K562 (cell line): ENCODE results near the gene BTBD18. TPM values are rescaled to one million over a fixed set of nuclear protein-coding genes. Genes with fewer than 3 reads are reported as not detected.

Experiments used
- ATAC-seq: fragments of 200-7000 bp; cut with Tn5 transposase; 3 replicates; pipeline ENCODE4 v1.9.1; 2020; ENCODE audit warnings: moderate library complexity
- BruUV-seq: library from RNA; stranded (reverse); fragments of 400-500 nt; replicated peaks from 2 replicates; lab custom pipeline; 2021; lab: Mats Ljungman, UMichigan
- CTCF ChIA-PET: fragments of 300-600 bp; formaldehyde crosslinking; extraction: SDS; loops from one replicate; lab custom pipeline; 2021; ENCODE audit warnings: low intra/inter-chr PET ratio; lab: Yijun Ruan, JAX
- POLR2A ChIA-PET: fragments of 300-600, 350-650 bp; sonication (Branson Sonifier 250); formaldehyde crosslinking; extraction: SDS; loops from one replicate; lab custom pipeline; 2021; ENCODE audit warnings: antibody characterized with exemption, inconsistent platforms; lab: Yijun Ruan, JAX
- DNase-seq, 4 experiments: peaks; one replicate each; pipeline versions ENCODE4 v3.0.0 to v3.0.0-alpha.2; 2011 to 2018; ENCODE audit warnings: low spot score in 3 of 4, mixed read lengths in 3 of 4; ENCODE audit errors: extremely low read depth in 1 of 4
- FAIRE-seq: peaks from 2 replicates; lab custom pipeline; 2011; peaks lifted over from hg19 to GRCh38; lab: Jason Lieb, UNC
- H2AFZ ChIP-seq: 2 replicates; pipeline ENCODE4 v1.6.0; 2011; ENCODE audit warnings: low read depth, low read length, control low read depth, inconsistent platforms
- H3K27ac ChIP-seq: fragments of 200-600 bp; 3 replicates; pipeline ENCODE4 v1.8.0; 2011; ENCODE audit warnings: low read depth, mild to moderate bottlenecking, control low read depth, inconsistent platforms, low read length, moderate library complexity, mixed read lengths; ENCODE audit errors: extremely low read depth
- H3K27me3 ChIP-seq, 2 experiments: fragments of 300-600 bp in 1 of 2; 2 replicates in 1 of 2; 3 replicates in 1 of 2; pipeline versions ENCODE4 v1.6.0 to v1.8.0; 2011; ENCODE audit warnings: inconsistent platforms in 2 of 2, low read length in 2 of 2, mild to moderate bottlenecking in 1 of 2, mixed read lengths in 1 of 2, moderate library complexity in 1 of 2; ENCODE audit not compliant: control insufficient read depth in 2 of 2, insufficient read depth in 2 of 2
- H3K36me3 ChIP-seq: fragments of 300-600 bp; 3 replicates; pipeline ENCODE4 v1.8.0; 2011; ENCODE audit warnings: mild to moderate bottlenecking, low read length, inconsistent platforms; ENCODE audit not compliant: control insufficient read depth, insufficient read depth
- H3K4me1 ChIP-seq, 2 experiments: fragments of 200-600 bp in 1 of 2; replicated peaks in 1 of 2; 2 replicates in 1 of 2; 3 replicates in 1 of 2; pipeline versions ENCODE4 v1.5.1 to v1.8.0; 2011; ENCODE audit warnings: inconsistent platforms in 2 of 2, low read length in 2 of 2, mild to moderate bottlenecking in 1 of 2, mixed read lengths in 1 of 2, moderate library complexity in 1 of 2; ENCODE audit not compliant: control insufficient read depth in 2 of 2, insufficient read depth in 2 of 2
- H3K4me2 ChIP-seq: 2 replicates; pipeline ENCODE4 v1.6.1; 2011; ENCODE audit warnings: low read length, control low read depth, inconsistent platforms, mixed read lengths; ENCODE audit not compliant: insufficient read depth
- H3K4me3 ChIP-seq: fragments of 200-600 bp; sonication (generic), shearing (Covaris generic); 2 replicates; pipeline ENCODE4 v1.5.1; 2016; ENCODE audit warnings: control low read depth, inconsistent platforms
- H3K79me2 ChIP-seq: fragments of 200-600 bp; 3 replicates; pipeline ENCODE4 v1.8.0; 2011; ENCODE audit warnings: low read length, inconsistent platforms; ENCODE audit not compliant: control insufficient read depth, insufficient read depth
- H3K9ac ChIP-seq, 2 experiments: 2 replicates each; pipeline versions ENCODE4 v1.6.0 to v1.6.1; 2011; ENCODE audit warnings: low read depth in 2 of 2, low read length in 2 of 2, control low read depth in 1 of 2, inconsistent platforms in 1 of 2, mild to moderate bottlenecking in 1 of 2, mixed read lengths in 1 of 2; ENCODE audit not compliant: insufficient read depth in 1 of 2
- H3K9me1 ChIP-seq: one replicate; pipeline ENCODE4 v1.6.0; 2011; ENCODE audit warnings: inconsistent platforms, mild to moderate bottlenecking, low read length, moderate library complexity; ENCODE audit not compliant: control insufficient read depth, insufficient read depth
- H3K9me3 ChIP-seq: replicated peaks from 2 replicates; pipeline ENCODE4 v1.5.1; 2011; ENCODE audit warnings: low read depth, low read length, inconsistent platforms; ENCODE audit not compliant: control insufficient read depth, insufficient read depth
- H4K20me1 ChIP-seq: replicated peaks from 2 replicates; pipeline ENCODE4 v1.6.1; 2011; ENCODE audit warnings: low read length, inconsistent platforms, mixed read lengths; ENCODE audit not compliant: control insufficient read depth, insufficient read depth
- KLF1 ChIP-seq: fragments of 450-650 bp; IDR thresholded peaks from 2 replicates; pipeline ENCODE4 v1.6.1; 2016; ENCODE audit warnings: missing genetic modification characterization, missing compliant biosample characterization
- NR4A1 ChIP-seq, 2 experiments: fragments of 250-450 bp in 1 of 2; fragments of 450-650 bp in 1 of 2; sonication (Bioruptor Pico) in 1 of 2; IDR thresholded peaks; 2 replicates each; pipeline versions ENCODE4 v1.4.0 to v1.6.1; 2016 to 2020; ENCODE audit warnings: mild to moderate bottlenecking in 2 of 2, missing compliant biosample characterization in 1 of 2, missing genetic modification characterization in 1 of 2, moderate library complexity in 1 of 2
- WGBS: fragments of 100-300 bp; shearing (Covaris generic); methylation state at CpG from one replicate; pipeline ENCODE4 v1.1.6; 2016; ENCODE audit warnings: low coverage, mixed read lengths; ENCODE audit not compliant: insufficient coverage; ENCODE audit errors: missing lambda C conversion rate; 5-methylcytosine and 5-hydroxymethylcytosine counted together
- in situ Hi-C: fragments of 300-500 bp; cut with MboI; formaldehyde crosslinking; loops from 4 replicates; pipeline ENCODE4 v1.15.0; 2018; ENCODE audit warnings: inconsistent platforms, mixed read lengths
- intact Hi-C: fragments of 100-400 bp; cut with micrococcal nuclease; formaldehyde crosslinking; loops from 2 replicates; pipeline ENCODE4 v1.14.2; 2022
- polyA plus RNA-seq, 8 experiments: library from polyadenylated mRNA; depleted of rRNA in 4 of 8; stranded (reverse) in 5 of 8; unstranded in 3 of 8; fragments of >200 nt; fragmentation: Nextera tagmentation in 2 of 8; fragmentation: Illumina TruSeq in 1 of 8; extraction: Ambion mirVana in 2 of 8; extraction: Trizol in 1 of 8; gene quantifications; 2 replicates each; pipeline versions ENCODE4 v1.2.1 to v1.2.3, GENCODE V29; 2011 to 2014; ENCODE audit warnings: inconsistent platforms in 1 of 8, missing spikeins in 1 of 8
- total RNA-seq, 7 experiments: library from RNA; depleted of rRNA in 6 of 7; stranded (reverse); fragments of >200 nt in 6 of 7; fragmentation: Illumina TruSeq in 2 of 7; extraction: Trizol in 2 of 7; gene quantifications; 2 replicates each; pipeline versions ENCODE4 v1.2.1 to v1.2.3, GENCODE V29; 2011 to 2021; ENCODE audit warnings: low replicate concordance in 1 of 7
- TF ChIP-seq, protein P1 (sequence below), 3 experiments: IDR thresholded peaks in 2 of 3; conservative IDR thresholded peaks in 1 of 3; 2 replicates each; pipeline ENCODE4 v1.5.1; 2011 to 2012; ENCODE audit warnings: low read length in 3 of 3, mild to moderate bottlenecking in 3 of 3, control low read depth in 2 of 3, improper control_type of control experiment in 1 of 3, inconsistent platforms in 1 of 3, low read depth in 1 of 3, mixed read lengths in 1 of 3, moderate library complexity in 1 of 3; ENCODE audit not compliant: insufficient read depth in 2 of 3

Gene BTBD18
- total and polyA plus RNA-seq, 9 of the 15 experiments (the other 6 are each of a cell fraction or from before 2014, with no cell fraction given), result 0.06 TPM; not detected in 8

GRCh38 chr11:57700425-57700824 lies 51.2 kb downstream of the BTBD18 start:
- CTCF ChIA-PET, result no interaction called here
- in situ Hi-C loops (no loop called here), intact Hi-C loops (no loop called here)
- no peak overlapping the region for H3K27ac ChIP-seq
- no peaks in the 10 kb centered on the region for H3K27me3 ChIP-seq
- H3K79me2 ChIP-seq, result no peaks in the 10 kb centered on the region
- H3K9me1 ChIP-seq, result no peaks in the 10 kb centered on the region
- H2AFZ ChIP-seq, result no peak overlapping the region
- WGBS, result 79% methylated on average over 3 of the region's 3 CpGs
- no peaks in the 10 kb centered on the region for H4K20me1 ChIP-seq
- DNase-seq (no peak), FAIRE-seq (no peak)
- POLR2A ChIA-PET, result interaction anchor here (0.6 kb wide), 1 partner anchor 428 kb away, joined by 3 read pairs; no protein-coding TSS in a partner anchor
- H3K9me3 ChIP-seq, result no peaks in the 10 kb centered on the region
- TF ChIP-seq, protein P1, sequence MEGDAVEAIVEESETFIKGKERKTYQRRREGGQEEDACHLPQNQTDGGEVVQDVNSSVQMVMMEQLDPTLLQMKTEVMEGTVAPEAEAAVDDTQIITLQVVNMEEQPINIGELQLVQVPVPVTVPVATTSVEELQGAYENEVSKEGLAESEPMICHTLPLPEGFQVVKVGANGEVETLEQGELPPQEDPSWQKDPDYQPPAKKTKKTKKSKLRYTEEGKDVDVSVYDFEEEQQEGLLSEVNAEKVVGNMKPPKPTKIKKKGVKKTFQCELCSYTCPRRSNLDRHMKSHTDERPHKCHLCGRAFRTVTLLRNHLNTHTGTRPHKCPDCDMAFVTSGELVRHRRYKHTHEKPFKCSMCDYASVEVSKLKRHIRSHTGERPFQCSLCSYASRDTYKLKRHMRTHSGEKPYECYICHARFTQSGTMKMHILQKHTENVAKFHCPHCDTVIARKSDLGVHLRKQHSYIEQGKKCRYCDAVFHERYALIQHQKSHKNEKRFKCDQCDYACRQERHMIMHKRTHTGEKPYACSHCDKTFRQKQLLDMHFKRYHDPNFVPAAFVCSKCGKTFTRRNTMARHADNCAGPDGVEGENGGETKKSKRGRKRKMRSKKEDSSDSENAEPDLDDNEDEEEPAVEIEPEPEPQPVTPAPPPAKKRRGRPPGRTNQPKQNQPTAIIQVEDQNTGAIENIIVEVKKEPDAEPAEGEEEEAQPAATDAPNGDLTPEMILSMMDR (IDR thresholded peaks at IDR 0.05 in 2 of 3, conservative IDR thresholded peaks at IDR 0.05 in 1 of 3; ENCODE audit: insufficient read depth in 2 of 3, low read depth in 1 of 3, low read length in 3 of 3), result peak in 1 of 3 experiments; percentile 17; a peak in 1 of 6 replicates
- TF ChIP-seq NR4A1 (CRISPR knock-in tag; IDR thresholded peaks at IDR 0.05) (no peak), NR4A1 (tag; IDR thresholded peaks at IDR 0.05) (no peak), KLF1 (tag) (no peak)
- TF ChIP-seq, all 486 proteins: peak for 1
- Histone ChIP-seq H3K4me1 (no peaks in the 10 kb centered on the region), H3K36me3 (peaks cover 76% of the 10 kb centered on the region), H3K4me2 (no peak overlapping the region), H3K9ac (no peak overlapping the region), H3K4me3 (no peak overlapping the region)
- no peak for ATAC-seq
- no TSS peak for BruUV-seq
